AG04450 (cell line): ENCODE data around the gene OR52I2. TPM values are rescaled to one million over a fixed set of nuclear protein-coding genes. Genes with fewer than 3 reads are reported as not detected.

ENCODE experiments used
- CTCF ChIA-PET: fragments of 300-600, 350-600 bp; formaldehyde crosslinking; extraction: SDS; loops from one replicate; lab custom pipeline; 2022; ENCODE audit warnings: antibody characterized with exemption, inconsistent platforms; lab: Charles Lee
- POLR2A ChIA-PET: fragments of 350-600 bp; formaldehyde crosslinking; extraction: SDS; loops from one replicate; lab custom pipeline; 2021; ENCODE audit warnings: antibody characterized with exemption, inconsistent platforms; lab: Yijun Ruan, JAX
- DNase-seq: peaks from one replicate; pipeline ENCODE4 v3.0.0-alpha.2; 2011; ENCODE audit warnings: low read depth, low spot score
- H3K27ac ChIP-seq: one replicate; pipeline ENCODE4 v1.5.1; 2012; ENCODE audit warnings: low read depth, low read length, control low read depth
- H3K27me3 ChIP-seq: one replicate; pipeline ENCODE4 v1.6.0; 2012; ENCODE audit warnings: low read length; ENCODE audit not compliant: control insufficient read depth, insufficient read depth
- H3K4me3 ChIP-seq: 2 replicates; pipeline ENCODE4 v1.5.1; 2011; ENCODE audit warnings: mild to moderate bottlenecking, low read depth, low read length, control low read depth
- H3K9me3 ChIP-seq: 2 replicates; pipeline ENCODE4 v1.5.1; 2012; ENCODE audit warnings: low read length; ENCODE audit not compliant: control insufficient read depth, insufficient read depth
- CTCF ChIP-seq: IDR thresholded peaks from 2 replicates; pipeline ENCODE4 v1.5.1; 2011; ENCODE audit warnings: low read depth, low read length, control low read depth, inconsistent platforms
- polyA plus RNA-seq: library from polyadenylated mRNA; depleted of rRNA; stranded (reverse); fragments of >200 nt; gene quantifications from 2 replicates; pipeline ENCODE4 v1.2.3, GENCODE V29; 2011

OR52I2 gene
- polyA plus RNA-seq, 1 experiment, result not detected

GRCh38 chr11:4560467-4560866 lies 21.1 kb upstream of the OR52I2 start:
- POLR2A ChIA-PET, result no interaction called here
- no peak overlapping the region for H3K4me3 ChIP-seq
- H3K27ac ChIP-seq, result no peak overlapping the region
- no peak for DNase-seq
- no peak for TF ChIP-seq CTCF
- H3K9me3 ChIP-seq, result no peaks in the 10 kb centered on the region
- no peaks in the 10 kb centered on the region for H3K27me3 ChIP-seq
- CTCF ChIA-PET, result no interaction called here

GRCh38 chr11:4565371-4565770 lies 16.2 kb upstream of the OR52I2 start:
- TF ChIP-seq CTCF, result no peak
- H3K27me3 ChIP-seq, result no peaks in the 10 kb centered on the region
- CTCF ChIA-PET, result no interaction called here
- no peak for DNase-seq
- POLR2A ChIA-PET, result no interaction called here
- H3K4me3 ChIP-seq, result no peak overlapping the region
- no peak overlapping the region for H3K27ac ChIP-seq
- H3K9me3 ChIP-seq, result no peaks in the 10 kb centered on the region

- Histone ChIP-seq H3K27ac (no peak overlapping the region), H3K9me3 (no peaks in the 10 kb centered on the region), H3K27me3 (no peaks in the 10 kb centered on the region), H3K4me3 (no peak overlapping the region)
- no peak for DNase-seq
- POLR2A ChIA-PET, result no interaction called here
- no peak for TF ChIP-seq CTCF
- CTCF ChIA-PET, result no interaction called here
Measured at GRCh38 chr11:4569075-4569474, 12.5 kb upstream of the OR52I2 start.

GRCh38 chr11:4576880-4577279 lies 4.7 kb upstream of the OR52I2 start:
- no peaks in the 10 kb centered on the region for H3K9me3 ChIP-seq
- H3K27ac ChIP-seq, result no peak overlapping the region
- H3K4me3 ChIP-seq, result no peak overlapping the region
- POLR2A ChIA-PET, result no interaction called here
- CTCF ChIA-PET, result interaction anchor here (0.6 kb wide), 1 partner anchor 11 kb away, joined by 5 read pairs; no protein-coding TSS in a partner anchor
- H3K27me3 ChIP-seq, result no peaks in the 10 kb centered on the region
- DNase-seq, result no peak
- no peak for TF ChIP-seq CTCF

DNA sequence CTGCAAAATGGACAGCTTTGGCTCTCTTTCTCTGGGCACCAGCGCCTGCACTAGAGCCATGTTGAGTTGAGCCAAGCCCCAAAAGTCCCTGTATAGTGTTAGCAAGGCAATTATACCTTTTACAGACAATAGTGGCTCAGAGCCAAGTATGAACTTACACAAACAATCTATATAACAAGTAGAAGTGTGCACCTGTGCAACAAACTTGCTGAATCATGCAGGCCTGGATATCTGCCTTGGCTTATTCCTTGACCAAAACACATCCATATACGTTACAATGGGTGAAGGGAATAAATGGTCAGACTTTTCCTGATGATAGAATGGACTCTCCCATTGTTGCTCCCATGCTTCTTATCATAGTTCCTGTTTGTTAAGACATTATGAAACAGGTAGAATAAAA lies 3.8 kb upstream of the OR52I2 start:
- Histone ChIP-seq H3K4me3 (no peak overlapping the region), H3K27me3 (no peaks in the 10 kb centered on the region), H3K9me3 (no peaks in the 10 kb centered on the region), H3K27ac (no peak overlapping the region)
- ChIA-PET POLR2A (no interaction called here), CTCF (no interaction called here)
- no peak for DNase-seq
- no peak for TF ChIP-seq CTCF
